ENCODE data around the gene SLC35A5. TPM values are rescaled to one million over a fixed set of nuclear protein-coding genes. Genes with fewer than 3 reads are reported as not detected.
A peak's percentile ranks its signal among the peaks of the same experiment; 100 is the strongest.

SLC35A5 gene
- total RNA-seq, 2 experiments from 2014 or later: 16.4 to 18.1 TPM

DNA sequence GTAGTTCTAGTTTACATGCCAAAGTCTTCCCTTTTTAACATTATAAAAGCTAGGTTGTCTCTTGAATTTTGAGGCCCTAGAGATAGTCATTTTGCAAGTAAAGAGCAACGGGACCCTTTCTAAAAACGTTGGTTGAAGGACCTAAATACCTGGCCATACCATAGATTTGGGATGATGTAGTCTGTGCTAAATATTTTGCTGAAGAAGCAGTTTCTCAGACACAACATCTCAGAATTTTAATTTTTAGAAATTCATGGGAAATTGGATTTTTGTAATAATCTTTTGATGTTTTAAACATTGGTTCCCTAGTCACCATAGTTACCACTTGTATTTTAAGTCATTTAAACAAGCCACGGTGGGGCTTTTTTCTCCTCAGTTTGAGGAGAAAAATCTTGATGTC lies 21.3 kb downstream of the SLC35A5 start:
- Mint-ChIP-seq H3K4me1 (peaks cover 10% of the 10 kb centered on the region), H3K4me3 (no peak overlapping the region), H3K27me3 (no peaks in the 10 kb centered on the region), H3K9me3 (peaks cover 3% of the 10 kb centered on the region), H3K36me3 (peaks cover 22% of the 10 kb centered on the region), H3K27ac (no peak overlapping the region)
- ATAC-seq (ENCODE audit: low read depth): no peak
- POLR2A ChIA-PET: no interaction called here
- DNase-seq: no peak

DNA sequence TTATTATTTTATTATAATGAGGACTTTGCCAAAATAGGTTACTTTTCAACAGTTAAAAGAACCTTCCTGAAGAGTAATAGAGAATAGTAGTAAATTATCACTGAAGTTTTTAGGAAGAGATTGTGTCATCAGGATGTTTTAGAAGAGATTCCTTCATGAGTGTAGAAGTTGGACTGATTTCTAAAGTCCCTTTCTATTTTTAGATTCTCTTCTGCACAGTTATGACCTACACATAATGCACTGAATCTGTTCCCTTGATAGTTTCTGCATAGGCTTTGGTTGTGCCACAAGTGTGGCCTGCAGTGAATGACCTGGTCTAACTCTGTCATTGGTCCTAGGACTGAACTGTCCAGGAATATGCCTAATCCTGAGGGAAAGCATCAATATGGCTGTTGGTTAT lies 23.9 kb downstream of the SLC35A5 start:
- peaks cover 3% of the 10 kb centered on the region for H3K9me3 Mint-ChIP-seq
- H3K36me3 Mint-ChIP-seq: peaks cover 36% of the 10 kb centered on the region
- peaks cover 10% of the 10 kb centered on the region for H3K4me1 Mint-ChIP-seq
- no peaks in the 10 kb centered on the region for H3K27me3 Mint-ChIP-seq
- H3K4me3 Mint-ChIP-seq: no peak overlapping the region
- DNase-seq: no peak
- no peak for ATAC-seq (ENCODE audit: low read depth)
- no peak overlapping the region for H3K27ac Mint-ChIP-seq
- POLR2A ChIA-PET: no interaction called here

DNA sequence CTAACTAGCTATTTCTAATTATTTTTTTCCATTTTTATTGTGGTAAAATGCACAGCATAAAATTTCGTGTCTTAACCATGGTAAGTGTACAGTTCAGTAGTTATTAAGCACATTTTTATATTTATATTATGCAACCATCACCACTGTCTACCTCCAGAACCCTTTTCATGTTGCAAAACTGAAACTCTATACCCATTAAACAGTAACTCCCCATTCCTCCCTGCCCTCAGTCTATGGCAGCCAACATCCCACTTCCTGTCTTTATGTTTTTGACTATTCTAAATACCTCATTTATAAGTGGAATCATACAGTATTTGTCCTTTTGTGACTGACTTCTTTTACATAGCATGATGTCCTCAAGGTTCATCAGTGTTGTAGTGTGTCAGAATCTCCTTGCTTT lies 25.5 kb downstream of the SLC35A5 start:
- Mint-ChIP-seq H3K4me3 (no peak overlapping the region), H3K4me1 (peaks cover 11% of the 10 kb centered on the region), H3K27ac (no peak overlapping the region), H3K9me3 (peaks cover 3% of the 10 kb centered on the region), H3K27me3 (no peaks in the 10 kb centered on the region), H3K36me3 (peaks cover 39% of the 10 kb centered on the region)
- ATAC-seq (ENCODE audit: low read depth) (no peak), DNase-seq (no peak)
- POLR2A ChIA-PET: no interaction called here

DNA sequence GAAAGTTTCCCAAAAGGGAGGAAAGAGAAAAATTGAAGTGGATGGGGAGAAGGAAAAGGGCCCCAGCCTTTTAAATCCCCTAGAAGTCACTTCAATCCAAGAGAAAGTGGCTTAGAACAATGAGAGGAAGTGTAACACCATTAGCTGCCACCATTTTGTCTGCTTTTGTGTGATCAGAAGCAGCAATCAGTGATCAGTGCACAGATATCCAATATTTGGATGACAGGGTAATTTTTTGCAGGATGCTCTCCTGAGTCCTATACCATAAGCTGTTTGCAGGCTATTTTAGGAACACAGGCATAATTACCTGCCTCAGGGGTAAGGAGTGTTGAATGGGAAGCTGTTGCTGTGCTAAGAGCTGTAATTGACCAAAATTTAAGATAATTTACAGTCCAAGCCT lies 31.4 kb downstream of the SLC35A5 start:
- no peaks in the 10 kb centered on the region for H3K27me3 Mint-ChIP-seq
- POLR2A ChIA-PET: no interaction called here
- H3K36me3 Mint-ChIP-seq: peaks cover 24% of the 10 kb centered on the region
- no peaks in the 10 kb centered on the region for H3K9me3 Mint-ChIP-seq
- no peak for DNase-seq
- H3K4me3 Mint-ChIP-seq: no peak overlapping the region
- ATAC-seq (ENCODE audit: low read depth): no peak
- H3K4me1 Mint-ChIP-seq: peaks cover 4% of the 10 kb centered on the region
- no peak overlapping the region for H3K27ac Mint-ChIP-seq

DNA sequence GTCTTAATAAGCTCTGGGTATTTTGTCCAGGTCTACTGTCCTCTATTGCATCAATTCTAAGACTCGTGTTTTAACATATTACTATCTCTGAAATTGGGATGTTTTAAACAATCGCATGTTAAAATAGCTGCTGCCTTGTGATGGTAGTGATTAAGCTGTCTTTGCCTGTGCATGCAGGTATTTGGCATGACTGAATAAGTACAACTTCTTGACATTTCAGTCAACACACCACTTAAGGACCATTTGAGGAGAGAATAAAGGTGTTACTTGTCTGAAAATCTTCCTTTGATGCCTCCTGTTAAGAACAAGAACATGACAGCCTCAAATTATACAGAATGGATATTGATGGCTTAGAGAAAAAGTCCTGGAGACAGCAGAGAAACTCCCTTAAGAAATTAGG lies 33.0 kb downstream of the SLC35A5 start:
- H3K4me3 Mint-ChIP-seq: no peak overlapping the region

DNA sequence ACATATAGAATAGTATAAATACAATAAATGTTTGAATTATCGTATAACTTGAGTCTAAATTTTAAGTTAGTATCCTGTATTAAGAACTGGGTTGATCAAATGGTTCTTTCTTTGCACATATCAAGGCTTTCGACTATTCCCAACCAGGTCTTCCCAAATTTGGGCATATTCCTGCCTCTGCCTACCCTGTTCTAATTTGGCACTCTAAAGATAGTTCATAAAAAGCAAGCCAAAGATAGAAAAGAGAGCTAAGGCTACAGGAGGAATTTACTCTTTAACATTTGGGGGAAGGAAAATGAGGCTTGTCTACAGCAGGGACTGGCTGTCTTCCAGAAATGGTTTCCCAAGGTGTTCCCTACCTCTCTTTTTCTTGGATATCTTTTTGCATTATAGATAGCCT lies 36.1 kb downstream of the SLC35A5 start:
- peaks cover 3% of the 10 kb centered on the region for H3K36me3 Mint-ChIP-seq
- H3K27ac Mint-ChIP-seq: no peak overlapping the region
- no peaks in the 10 kb centered on the region for H3K27me3 Mint-ChIP-seq
- H3K4me1 Mint-ChIP-seq: peaks cover 7% of the 10 kb centered on the region
- no peak overlapping the region for H3K4me3 Mint-ChIP-seq
- ATAC-seq (ENCODE audit: low read depth) (no peak), DNase-seq (no peak)
- H3K9me3 Mint-ChIP-seq: no peaks in the 10 kb centered on the region
- POLR2A ChIA-PET: no interaction called here

More for the DNA sequence above, 33.0 kb downstream of the SLC35A5 start:
- POLR2A ChIA-PET: no interaction called here
- DNase-seq (no peak), ATAC-seq (ENCODE audit: low read depth) (no peak)
- Mint-ChIP-seq H3K9me3 (no peaks in the 10 kb centered on the region), H3K4me1 (peaks cover 4% of the 10 kb centered on the region), H3K27me3 (no peaks in the 10 kb centered on the region), H3K27ac (no peak overlapping the region), H3K36me3 (peaks cover 15% of the 10 kb centered on the region)

DNA sequence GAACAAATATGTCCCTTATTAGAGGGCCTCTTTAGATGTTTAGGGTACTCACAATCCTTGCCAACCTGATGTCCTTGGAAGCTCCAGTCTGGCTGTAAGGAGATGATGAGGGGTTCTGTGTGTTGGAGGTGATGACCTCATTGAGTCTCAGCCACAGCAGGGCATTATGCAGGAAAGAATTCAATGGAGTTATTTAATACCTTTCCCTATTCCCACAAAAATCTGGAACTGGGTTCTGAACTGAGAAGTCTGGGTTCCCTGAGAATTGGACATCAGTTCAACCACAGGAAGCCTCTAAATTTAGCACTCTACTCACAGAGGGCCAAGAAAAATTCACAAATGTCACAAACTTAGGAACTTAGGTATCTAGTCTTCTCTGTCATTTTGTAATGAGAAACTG lies 36.9 kb downstream of the SLC35A5 start:
- ATAC-seq (ENCODE audit: low read depth) (no peak), DNase-seq (no peak)
- peaks cover 7% of the 10 kb centered on the region for H3K4me1 Mint-ChIP-seq
- H3K4me3 Mint-ChIP-seq: no peak overlapping the region
- H3K27ac Mint-ChIP-seq: no peak overlapping the region
- no peaks in the 10 kb centered on the region for H3K36me3 Mint-ChIP-seq
- no peaks in the 10 kb centered on the region for H3K27me3 Mint-ChIP-seq
- POLR2A ChIA-PET: no interaction called here
- H3K9me3 Mint-ChIP-seq: no peaks in the 10 kb centered on the region

DNA sequence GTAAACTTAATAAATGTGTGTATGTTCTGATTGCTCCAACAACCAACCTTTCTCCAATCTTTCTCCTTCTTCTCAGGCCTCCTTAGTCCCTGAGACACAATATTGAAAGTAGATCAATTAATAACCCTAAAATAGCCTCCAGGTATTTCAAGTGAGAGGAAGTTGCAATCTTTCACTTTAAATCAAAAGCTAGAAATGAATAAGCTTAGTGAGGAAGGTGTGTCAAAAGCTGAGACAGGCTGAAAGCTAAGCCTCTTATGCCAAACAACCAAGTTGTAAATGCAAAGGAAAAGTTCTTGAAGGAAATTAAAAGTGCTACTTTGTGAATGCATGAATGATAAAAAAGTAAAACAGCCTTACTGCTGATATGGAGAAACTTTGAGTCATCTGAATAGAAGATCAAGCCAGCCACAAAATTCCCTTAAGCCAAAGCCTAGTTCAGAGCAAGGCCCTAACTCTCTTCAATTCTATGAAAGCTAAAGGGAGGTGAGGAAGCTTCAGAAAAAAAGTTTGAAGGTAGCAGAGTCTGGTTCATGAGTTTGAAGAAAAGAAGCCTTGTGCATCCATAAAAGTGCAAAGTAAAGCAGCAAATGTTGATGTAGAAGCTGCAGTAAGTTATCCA lies 40.5 kb downstream of the SLC35A5 start:
- no peak for ATAC-seq (ENCODE audit: low read depth)
- no peaks in the 10 kb centered on the region for H3K9me3 Mint-ChIP-seq
- H3K4me3 Mint-ChIP-seq: no peak overlapping the region
- H3K27me3 Mint-ChIP-seq: peaks cover 9% of the 10 kb centered on the region
- H3K36me3 Mint-ChIP-seq: no peaks in the 10 kb centered on the region
- DNase-seq: no peak
- POLR2A ChIA-PET: no interaction called here
- H3K27ac Mint-ChIP-seq: no peak overlapping the region
- H3K4me1 Mint-ChIP-seq: peaks cover 14% of the 10 kb centered on the region

DNA sequence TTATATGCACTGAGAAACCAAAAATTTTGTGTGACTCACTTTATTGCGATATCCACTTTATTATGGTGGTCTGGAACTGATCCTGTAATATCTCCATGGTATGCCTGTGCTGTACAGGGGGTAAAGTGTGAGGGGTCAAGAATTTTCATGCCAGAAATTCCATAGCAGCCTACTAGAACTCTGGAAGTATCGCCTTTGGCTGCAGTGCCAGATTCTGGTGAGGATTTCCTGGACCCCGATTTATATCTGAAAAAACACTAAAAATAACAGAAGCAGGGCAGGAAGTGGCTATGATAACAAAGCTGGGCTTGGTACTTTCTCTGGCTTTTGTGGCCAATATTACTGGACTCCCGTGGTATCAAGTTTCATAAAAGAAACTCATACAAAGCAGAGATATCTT lies 42.7 kb downstream of the SLC35A5 start:
- no peak for DNase-seq

DNA sequence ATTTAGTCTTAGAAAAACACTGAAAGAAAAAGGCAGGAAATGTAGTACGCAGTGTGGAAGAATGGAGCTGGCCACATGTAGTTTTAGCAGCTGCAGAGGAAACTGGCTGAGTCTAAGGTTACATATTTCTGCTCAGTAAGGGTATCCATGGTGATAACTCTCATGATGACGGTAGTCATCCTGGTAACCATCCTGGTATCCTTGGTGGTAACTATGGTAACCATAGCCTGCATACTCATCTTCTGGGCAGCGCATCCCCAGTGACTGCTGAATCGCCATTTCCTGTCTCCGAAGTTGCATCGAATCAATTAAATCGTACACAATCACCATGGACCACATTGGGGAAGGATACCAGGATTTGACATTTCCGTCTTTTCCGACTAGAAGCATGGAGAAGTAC lies 43.4 kb downstream of the SLC35A5 start:
- ATAC-seq (ENCODE audit: low read depth) (no peak), DNase-seq (no peak)
- POLR2A ChIA-PET: no interaction called here
- Mint-ChIP-seq H3K4me3 (no peak overlapping the region), H3K27me3 (peaks cover 12% of the 10 kb centered on the region), H3K9me3 (no peaks in the 10 kb centered on the region), H3K27ac (no peak overlapping the region), H3K4me1 (peaks cover 14% of the 10 kb centered on the region), H3K36me3 (no peaks in the 10 kb centered on the region)

More for the DNA sequence above, 42.7 kb downstream of the SLC35A5 start:
- no peak for ATAC-seq (ENCODE audit: low read depth)
- POLR2A ChIA-PET: no interaction called here
- H3K36me3 Mint-ChIP-seq: no peaks in the 10 kb centered on the region
- H3K27me3 Mint-ChIP-seq: peaks cover 12% of the 10 kb centered on the region
- no peak overlapping the region for H3K4me3 Mint-ChIP-seq
- no peaks in the 10 kb centered on the region for H3K9me3 Mint-ChIP-seq
- H3K4me1 Mint-ChIP-seq: peaks cover 14% of the 10 kb centered on the region
- no peak overlapping the region for H3K27ac Mint-ChIP-seq

DNA sequence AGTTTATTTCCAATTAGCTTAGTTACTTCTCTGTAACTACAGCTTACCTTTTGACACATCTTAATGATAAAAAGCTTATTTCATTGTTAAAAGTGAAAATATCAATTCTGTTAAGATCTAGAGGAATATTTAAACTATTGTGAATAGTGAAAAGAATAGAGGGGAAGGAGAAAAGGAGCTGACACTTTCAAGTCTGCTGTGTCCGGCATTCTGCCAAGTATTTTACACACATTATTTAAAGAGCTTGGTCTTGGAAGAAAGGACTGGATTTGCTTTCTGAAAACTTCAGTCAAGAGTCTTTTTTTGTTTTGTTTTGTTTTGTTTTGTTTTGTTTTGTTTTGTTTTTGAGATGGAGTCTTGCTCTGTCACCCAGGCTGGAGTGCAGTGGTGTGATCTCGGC lies 44.3 kb downstream of the SLC35A5 start:
- POLR2A ChIA-PET: no interaction called here
- Mint-ChIP-seq H3K36me3 (no peaks in the 10 kb centered on the region), H3K4me3 (no peak overlapping the region), H3K27me3 (peaks cover 12% of the 10 kb centered on the region), H3K4me1 (peaks cover 14% of the 10 kb centered on the region), H3K9me3 (no peaks in the 10 kb centered on the region), H3K27ac (no peak overlapping the region)
- ATAC-seq (ENCODE audit: low read depth) (no peak), DNase-seq (no peak)

DNA sequence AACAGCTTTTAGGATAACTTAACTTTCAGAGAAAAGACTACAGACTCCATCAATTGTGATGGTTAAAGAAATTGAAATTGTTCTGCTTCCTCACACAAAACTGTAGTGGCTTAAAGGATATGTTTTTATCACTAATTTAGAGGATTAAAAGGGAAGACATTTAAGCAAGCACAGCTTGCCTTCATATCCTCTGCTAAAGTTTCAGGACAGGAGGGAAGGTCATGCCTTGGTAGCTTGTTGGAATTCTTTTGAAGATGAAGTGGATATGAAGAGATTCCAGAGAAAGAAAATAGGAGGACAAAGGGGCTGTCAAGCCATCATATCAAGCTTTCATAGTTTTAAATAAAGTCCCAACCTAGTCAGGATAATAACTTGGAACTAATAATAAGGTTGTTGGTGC lies 46.0 kb downstream of the SLC35A5 start:
- Mint-ChIP-seq H3K4me3 (no peak overlapping the region), H3K4me1 (peaks cover 8% of the 10 kb centered on the region), H3K36me3 (no peaks in the 10 kb centered on the region), H3K27ac (no peak overlapping the region), H3K27me3 (peaks cover 12% of the 10 kb centered on the region), H3K9me3 (no peaks in the 10 kb centered on the region)
- ATAC-seq (ENCODE audit: low read depth) (no peak), DNase-seq (no peak)
- POLR2A ChIA-PET: no interaction called here

DNA sequence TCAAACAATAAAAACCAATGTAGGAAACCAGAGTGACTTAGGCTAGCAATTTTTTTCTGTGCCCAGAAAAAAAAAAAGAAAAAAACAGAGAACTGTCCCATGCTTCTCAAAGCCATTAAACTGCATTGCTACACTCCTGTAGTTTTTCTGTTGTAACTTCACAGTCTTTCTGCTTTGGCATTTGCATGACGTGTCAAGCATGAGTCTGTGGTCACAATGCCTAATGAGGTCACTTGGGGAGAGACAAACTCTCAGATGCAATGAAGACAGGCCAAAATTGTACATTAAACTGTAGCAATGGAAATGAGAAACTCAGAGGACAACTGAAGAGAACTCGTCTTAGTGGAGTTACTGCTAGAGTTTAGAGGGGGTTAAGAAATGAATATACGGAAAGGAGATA lies 48.3 kb downstream of the SLC35A5 start:
- no peak overlapping the region for H3K4me3 Mint-ChIP-seq
- H3K36me3 Mint-ChIP-seq: no peaks in the 10 kb centered on the region
- H3K27ac Mint-ChIP-seq: peak overlapping the region; percentile 23
- H3K27me3 Mint-ChIP-seq: peaks cover 21% of the 10 kb centered on the region
- DNase-seq (no peak), ATAC-seq (ENCODE audit: low read depth) (no peak)
- POLR2A ChIA-PET: no interaction called here
- H3K4me1 Mint-ChIP-seq: peaks cover 2% of the 10 kb centered on the region
- no peaks in the 10 kb centered on the region for H3K9me3 Mint-ChIP-seq

DNA sequence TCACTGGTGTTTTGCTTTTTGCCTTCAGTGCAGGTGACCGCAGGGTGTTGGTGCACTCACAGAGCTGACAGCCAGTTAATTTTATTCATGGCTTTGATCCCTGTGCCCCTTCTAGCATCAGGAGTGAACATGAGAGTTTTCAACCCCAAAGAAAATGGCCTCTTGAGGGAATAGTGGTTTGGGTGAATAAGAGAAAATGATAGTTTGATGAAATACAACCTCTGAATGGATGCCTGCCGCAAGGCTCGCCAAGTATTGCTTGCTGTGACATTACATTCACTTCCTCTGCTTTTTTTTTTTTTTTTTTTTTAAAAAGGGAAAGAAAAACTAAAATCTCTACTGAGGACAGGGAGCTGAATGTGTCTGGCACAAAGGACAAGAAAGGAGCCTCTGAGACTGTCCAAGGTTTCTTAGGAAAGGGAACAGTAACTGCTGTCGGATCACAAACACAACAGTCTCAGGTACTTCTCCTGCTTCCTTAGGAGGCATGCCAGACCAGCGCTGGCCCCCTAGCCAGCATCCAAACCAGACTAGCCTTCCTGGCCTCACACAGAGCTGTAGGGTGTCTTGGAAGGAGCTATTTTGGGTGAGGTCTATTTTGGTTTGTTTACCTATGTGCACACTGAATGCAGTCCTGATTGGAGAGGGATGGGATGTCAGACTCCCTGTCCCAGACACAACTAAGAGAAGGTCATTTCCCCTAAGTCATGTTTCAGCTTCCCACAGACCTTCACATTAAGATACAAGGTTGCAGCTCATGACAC lies 50.1 kb downstream of the SLC35A5 start:
- H3K9me3 Mint-ChIP-seq: no peaks in the 10 kb centered on the region
- no peaks in the 10 kb centered on the region for H3K36me3 Mint-ChIP-seq
- peaks cover 16% of the 10 kb centered on the region for H3K27me3 Mint-ChIP-seq
- H3K4me3 Mint-ChIP-seq: no peak overlapping the region
- no peaks in the 10 kb centered on the region for H3K4me1 Mint-ChIP-seq
- POLR2A ChIA-PET: no interaction called here
- ATAC-seq (ENCODE audit: low read depth) (no peak), DNase-seq (no peak)
- H3K27ac Mint-ChIP-seq: no peak overlapping the region
